BJ (cell line): ENCODE results near the gene BACE2. TPM values are rescaled to one million over a fixed set of nuclear protein-coding genes. Genes with fewer than 3 reads are reported as not detected.
"Not testable (repeated sequence)": the region's sequence is repeated elsewhere in the genome, so short reads cannot be mapped to it uniquely, and the experiment has no call there.

Source experiments
- CTCF ChIA-PET: fragments of 350-600 bp; formaldehyde crosslinking; extraction: SDS; loops from one replicate; lab custom pipeline; 2021; ENCODE audit warnings: antibody characterized with exemption, inconsistent platforms; lab: Yijun Ruan, JAX
- POLR2A ChIA-PET: fragments of 300-600 bp; sonication (Branson Sonifier 250); formaldehyde crosslinking; extraction: SDS; loops from one replicate; lab custom pipeline; 2021; ENCODE audit warnings: antibody characterized with exemption; lab: Charles Lee
- DNase-seq: peaks from one replicate; pipeline ENCODE4 v3.0.0-alpha.2; 2011; ENCODE audit warnings: low read depth
- H3K27me3 ChIP-seq: 2 replicates; pipeline ENCODE4 v1.6.0; 2011; ENCODE audit warnings: low read length; ENCODE audit not compliant: control insufficient read depth, insufficient read depth
- H3K36me3 ChIP-seq: 2 replicates; pipeline ENCODE4 v1.5.1; 2011; ENCODE audit warnings: low read length; ENCODE audit not compliant: control insufficient read depth, insufficient read depth
- H3K4me3 ChIP-seq: 2 replicates; pipeline ENCODE4 v1.5.1; 2011; ENCODE audit warnings: low read depth, mild to moderate bottlenecking, control low read depth, low read length
- polyA plus RNA-seq: library from polyadenylated mRNA; depleted of rRNA; stranded (reverse); fragments of >200 nt; gene quantifications from 2 replicates; pipeline ENCODE4 v1.2.3, GENCODE V29; 2011
- TF ChIP-seq, protein P1 (sequence below): IDR thresholded peaks from 2 replicates; pipeline ENCODE4 v1.5.1; 2011; ENCODE audit warnings: low read depth, mild to moderate bottlenecking, control low read depth, inconsistent platforms, low read length, moderate library complexity; ENCODE audit not compliant: insufficient read depth

The BACE2 gene
- polyA plus RNA-seq, 1 experiment = 38.5 TPM

DNA sequence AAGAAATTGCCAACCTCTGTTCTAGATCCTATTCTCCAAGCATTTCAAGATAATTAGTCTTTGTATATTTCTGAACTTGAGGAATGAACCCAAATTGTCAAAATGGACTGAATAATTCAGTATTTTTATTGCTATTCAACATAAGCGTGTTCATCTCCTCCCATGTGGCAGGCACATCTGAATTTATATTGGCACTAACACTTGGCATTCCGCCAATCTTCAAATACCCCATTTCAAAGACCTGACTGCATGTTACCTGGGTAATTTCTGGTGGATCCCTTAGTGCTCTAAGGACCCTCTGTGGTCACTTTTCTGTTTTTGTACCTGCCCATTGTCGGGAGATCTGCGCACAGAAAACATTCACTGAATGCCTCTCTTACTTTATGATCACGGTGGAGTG, 66.6 kb downstream of the BACE2 start:
- DNase-seq = no peak
- Histone ChIP-seq H3K27me3 (no peaks in the 10 kb centered on the region), H3K36me3 (no peaks in the 10 kb centered on the region), H3K4me3 (no peak overlapping the region)
- ChIA-PET CTCF (no interaction called here), POLR2A (no interaction called here)
- TF ChIP-seq, protein P1, sequence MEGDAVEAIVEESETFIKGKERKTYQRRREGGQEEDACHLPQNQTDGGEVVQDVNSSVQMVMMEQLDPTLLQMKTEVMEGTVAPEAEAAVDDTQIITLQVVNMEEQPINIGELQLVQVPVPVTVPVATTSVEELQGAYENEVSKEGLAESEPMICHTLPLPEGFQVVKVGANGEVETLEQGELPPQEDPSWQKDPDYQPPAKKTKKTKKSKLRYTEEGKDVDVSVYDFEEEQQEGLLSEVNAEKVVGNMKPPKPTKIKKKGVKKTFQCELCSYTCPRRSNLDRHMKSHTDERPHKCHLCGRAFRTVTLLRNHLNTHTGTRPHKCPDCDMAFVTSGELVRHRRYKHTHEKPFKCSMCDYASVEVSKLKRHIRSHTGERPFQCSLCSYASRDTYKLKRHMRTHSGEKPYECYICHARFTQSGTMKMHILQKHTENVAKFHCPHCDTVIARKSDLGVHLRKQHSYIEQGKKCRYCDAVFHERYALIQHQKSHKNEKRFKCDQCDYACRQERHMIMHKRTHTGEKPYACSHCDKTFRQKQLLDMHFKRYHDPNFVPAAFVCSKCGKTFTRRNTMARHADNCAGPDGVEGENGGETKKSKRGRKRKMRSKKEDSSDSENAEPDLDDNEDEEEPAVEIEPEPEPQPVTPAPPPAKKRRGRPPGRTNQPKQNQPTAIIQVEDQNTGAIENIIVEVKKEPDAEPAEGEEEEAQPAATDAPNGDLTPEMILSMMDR = no peak

DNA sequence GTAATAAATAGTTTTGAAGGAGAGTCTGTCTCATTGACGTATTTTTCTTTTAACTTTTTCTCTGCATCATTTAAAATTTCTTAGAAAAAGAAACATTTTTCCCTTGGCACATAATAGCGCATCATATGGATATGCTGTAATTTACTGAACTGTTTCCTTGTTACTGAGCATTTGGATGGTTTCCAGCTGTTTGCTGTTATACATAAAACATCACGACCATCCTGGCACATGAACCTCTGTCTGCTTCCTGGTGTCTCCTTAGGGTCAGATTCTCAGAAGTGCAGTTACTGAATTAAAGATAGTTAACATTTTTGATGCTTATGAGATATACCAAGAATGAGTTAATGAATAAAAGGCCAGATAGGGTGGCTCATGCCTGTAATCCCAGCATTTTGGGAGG, 67.2 kb downstream of the BACE2 start:
- no peak for DNase-seq
- ChIA-PET CTCF (no interaction called here), POLR2A (no interaction called here)
- H3K27me3 ChIP-seq = no peaks in the 10 kb centered on the region
- no peaks in the 10 kb centered on the region for H3K36me3 ChIP-seq
- TF ChIP-seq, protein P1 = no peak
- no peak overlapping the region for H3K4me3 ChIP-seq

DNA sequence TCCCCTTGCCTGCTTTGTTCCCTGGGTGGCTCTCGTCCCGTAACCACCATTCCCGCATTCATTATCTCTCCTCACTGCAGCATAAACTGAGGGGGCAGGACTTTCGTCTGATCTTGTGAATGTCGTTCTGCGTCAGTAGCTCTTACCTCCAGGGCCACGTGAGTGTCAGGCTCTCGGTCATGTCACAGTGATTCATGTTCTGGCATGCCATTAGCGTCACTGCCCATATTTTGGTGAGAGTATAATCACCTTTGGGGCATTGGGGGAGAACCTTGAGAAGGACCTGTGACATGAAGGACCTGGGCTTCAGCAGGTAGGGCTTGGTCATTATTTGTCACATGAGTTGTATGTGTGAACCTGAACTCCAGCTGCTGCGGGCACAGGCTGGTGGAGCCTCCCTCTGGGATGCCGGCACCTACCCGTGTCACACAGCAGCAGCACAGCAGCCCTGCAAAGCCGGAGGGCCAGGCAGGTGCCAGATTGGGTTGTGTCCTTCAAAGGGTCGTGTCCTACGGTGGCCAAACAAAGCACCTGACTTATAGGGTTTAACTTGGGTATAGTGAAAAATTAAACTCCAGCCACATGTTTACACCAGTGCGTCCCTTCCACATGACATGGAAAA, 68.5 kb downstream of the BACE2 start:
- no peak overlapping the region for H3K4me3 ChIP-seq
- no peak for DNase-seq
- no peaks in the 10 kb centered on the region for H3K36me3 ChIP-seq
- ChIA-PET CTCF (interaction anchor here (1.3 kb wide), 1 partner anchor 9 kb away, joined by 4 read pairs; no protein-coding TSS in a partner anchor), POLR2A (no interaction called here)
- TF ChIP-seq, protein P1 = no peak
- no peaks in the 10 kb centered on the region for H3K27me3 ChIP-seq

DNA sequence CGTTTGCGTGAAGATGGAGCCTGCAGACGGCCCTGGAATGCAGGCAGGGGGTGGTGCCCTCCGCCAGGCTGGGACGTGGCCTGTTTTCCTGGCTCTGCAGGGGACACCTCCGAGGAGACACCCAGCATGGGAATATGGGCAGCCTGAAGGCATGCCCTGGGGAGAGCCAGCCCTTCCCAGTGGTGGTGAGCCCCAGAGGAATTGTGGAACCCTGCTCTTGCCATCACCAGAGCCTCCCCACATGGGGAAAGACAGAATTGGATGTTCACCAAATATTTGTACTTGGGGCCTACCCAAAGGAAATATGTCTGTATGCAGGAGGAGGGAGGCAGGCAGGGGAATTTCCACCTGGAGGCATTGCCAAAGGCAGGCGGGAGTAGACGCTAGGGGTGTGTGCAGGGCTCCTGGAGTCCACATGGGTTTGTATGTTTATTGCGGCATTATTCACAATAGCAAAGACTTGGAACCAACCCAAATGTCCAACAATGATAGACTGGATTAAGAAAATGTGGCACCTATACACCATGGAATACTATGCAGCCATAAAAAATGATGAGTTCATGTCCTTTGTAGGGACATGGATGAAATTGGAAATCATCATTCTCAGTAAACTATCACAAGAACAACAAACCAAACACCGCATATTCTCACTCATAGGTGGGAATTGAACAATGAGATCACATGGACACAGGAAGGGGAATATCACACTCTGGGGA, 70.3 kb downstream of the BACE2 start:
- CTCF ChIA-PET, DNase-seq, POLR2A ChIA-PET, H3K36me3 ChIP-seq, H3K27me3 ChIP-seq, H3K4me3 ChIP-seq: not testable (repeated sequence)

DNA sequence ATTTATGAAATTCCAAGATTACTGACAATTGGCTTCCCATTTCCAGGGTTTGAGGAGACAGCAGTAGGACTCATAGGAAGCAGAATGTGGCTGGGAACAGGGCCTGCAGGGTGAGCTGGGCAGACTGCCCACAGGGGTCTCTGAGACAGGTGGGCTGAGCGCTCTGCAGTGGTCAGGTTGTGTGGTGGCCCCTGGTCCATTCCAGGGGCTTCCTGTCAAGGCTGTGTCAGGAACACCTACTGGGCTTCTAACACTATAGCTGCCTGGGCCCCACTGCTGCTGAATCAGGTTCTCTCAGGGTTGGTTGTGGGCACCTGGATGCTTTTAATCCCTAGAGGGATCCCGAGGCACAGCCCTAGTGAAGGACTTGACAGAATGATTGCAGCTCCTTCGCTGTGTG, 72.1 kb downstream of the BACE2 start:
- no peaks in the 10 kb centered on the region for H3K27me3 ChIP-seq
- H3K4me3 ChIP-seq = no peak overlapping the region
- ChIA-PET POLR2A (no interaction called here), CTCF (no interaction called here)
- no peaks in the 10 kb centered on the region for H3K36me3 ChIP-seq
- no peak for DNase-seq
- TF ChIP-seq, protein P1 = no peak

DNA sequence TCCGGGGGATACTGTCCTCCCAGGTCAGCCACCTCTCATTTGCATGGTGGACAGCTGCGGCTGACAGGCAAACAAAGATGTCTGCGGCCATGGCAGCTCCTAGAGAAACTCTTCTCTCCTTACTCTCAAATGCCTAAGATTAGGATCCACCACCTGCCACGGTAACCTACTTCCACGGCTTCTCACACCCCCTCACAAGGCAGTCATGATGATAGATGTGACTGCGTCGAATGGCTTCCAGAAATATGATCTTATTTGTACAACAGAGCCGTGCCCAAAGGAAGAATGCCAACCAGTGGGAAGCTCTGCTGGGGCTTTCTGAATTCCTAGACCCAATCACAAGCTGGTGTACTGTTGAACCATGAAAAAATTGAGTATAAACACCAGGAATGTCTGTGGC, 73.4 kb downstream of the BACE2 start:
- ChIA-PET POLR2A (no interaction called here), CTCF (no interaction called here)
- no peak for DNase-seq
- no peak overlapping the region for H3K4me3 ChIP-seq
- no peaks in the 10 kb centered on the region for H3K27me3 ChIP-seq
- H3K36me3 ChIP-seq = no peaks in the 10 kb centered on the region
- TF ChIP-seq, protein P1 = no peak
